ENCODE data around the gene NAA80.

Gene NAA80

GRCh38 chr3:50317300-50317699, 18.1 kb upstream of the NAA80 start:
- TF ChIP-seq EZH2phosphoT487 (IDR thresholded peaks at IDR 0.05; ENCODE audit: borderline replicate concordance): no peak
- TF ChIP-seq, protein P1, sequence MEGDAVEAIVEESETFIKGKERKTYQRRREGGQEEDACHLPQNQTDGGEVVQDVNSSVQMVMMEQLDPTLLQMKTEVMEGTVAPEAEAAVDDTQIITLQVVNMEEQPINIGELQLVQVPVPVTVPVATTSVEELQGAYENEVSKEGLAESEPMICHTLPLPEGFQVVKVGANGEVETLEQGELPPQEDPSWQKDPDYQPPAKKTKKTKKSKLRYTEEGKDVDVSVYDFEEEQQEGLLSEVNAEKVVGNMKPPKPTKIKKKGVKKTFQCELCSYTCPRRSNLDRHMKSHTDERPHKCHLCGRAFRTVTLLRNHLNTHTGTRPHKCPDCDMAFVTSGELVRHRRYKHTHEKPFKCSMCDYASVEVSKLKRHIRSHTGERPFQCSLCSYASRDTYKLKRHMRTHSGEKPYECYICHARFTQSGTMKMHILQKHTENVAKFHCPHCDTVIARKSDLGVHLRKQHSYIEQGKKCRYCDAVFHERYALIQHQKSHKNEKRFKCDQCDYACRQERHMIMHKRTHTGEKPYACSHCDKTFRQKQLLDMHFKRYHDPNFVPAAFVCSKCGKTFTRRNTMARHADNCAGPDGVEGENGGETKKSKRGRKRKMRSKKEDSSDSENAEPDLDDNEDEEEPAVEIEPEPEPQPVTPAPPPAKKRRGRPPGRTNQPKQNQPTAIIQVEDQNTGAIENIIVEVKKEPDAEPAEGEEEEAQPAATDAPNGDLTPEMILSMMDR (conservative IDR thresholded peaks at IDR 0.05; ENCODE audit: low read length): no peak
- Histone ChIP-seq H3K9ac (ENCODE audit: low read depth, low read length, poor library complexity, severe bottlenecking) (no peak overlapping the region), H3K4me2 (ENCODE audit: low read depth, low read length, poor library complexity, severe bottlenecking) (peak overlapping the region; percentile 30)

DNA sequence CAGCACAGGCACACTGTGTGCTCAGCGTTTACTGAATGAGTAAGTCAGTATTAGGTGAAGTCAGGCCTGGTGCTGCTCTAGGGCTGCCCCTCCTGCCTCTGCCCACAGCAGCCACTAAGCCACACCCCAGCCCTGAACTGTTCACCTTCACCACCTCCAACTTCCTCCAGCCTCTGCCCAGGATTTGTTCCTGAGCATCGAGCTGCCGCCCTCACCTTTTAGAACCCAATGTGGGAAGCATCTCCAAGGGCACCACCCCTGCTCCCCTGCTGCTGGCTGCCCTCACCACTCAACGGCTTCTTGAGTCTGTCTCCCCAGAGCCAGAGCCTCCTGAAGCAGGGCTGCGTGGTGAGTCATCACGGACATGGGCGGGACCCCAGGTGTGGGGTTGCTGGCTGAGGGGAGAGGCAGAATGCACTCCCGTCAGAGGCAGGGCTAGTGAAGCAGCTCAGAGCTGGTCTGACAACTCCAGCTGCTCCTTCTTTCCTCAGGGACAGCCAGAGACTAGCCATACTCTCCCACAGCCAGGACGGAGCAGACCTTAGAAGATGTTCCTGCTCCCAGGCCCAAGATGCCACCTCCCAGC, 17.5 kb upstream of the NAA80 start:
- Histone ChIP-seq H3K4me3 (ENCODE audit: low read length, poor library complexity, severe bottlenecking) (no peak overlapping the region), H3K9ac (ENCODE audit: low read depth, low read length, poor library complexity, severe bottlenecking) (peak overlapping the region; percentile 14), H2AFZ (ENCODE audit: low read length) (no peak overlapping the region), H3K4me1 (ENCODE audit: insufficient read depth, low read length, poor library complexity, severe bottlenecking) (peaks cover 37% of the 10 kb centered on the region), H3K79me2 (ENCODE audit: insufficient read depth, low read length) (peaks cover 29% of the 10 kb centered on the region), H3K9me2 (replicated peaks; ENCODE audit: low read depth, low read length) (no peaks in the 10 kb centered on the region), H3K36me3 (ENCODE audit: insufficient read depth, low read length) (no peaks in the 10 kb centered on the region), H3F3A (ENCODE audit: low read depth) (no peaks in the 10 kb centered on the region), H3K9me3 (ENCODE audit: insufficient read depth, low read depth, low read length) (no peaks in the 10 kb centered on the region), H3K4me2 (ENCODE audit: low read depth, low read length, poor library complexity, severe bottlenecking) (peak overlapping the region; percentile 30), H3K27me3 (ENCODE audit: insufficient read depth, low read length, poor library complexity, severe bottlenecking) (no peaks in the 10 kb centered on the region), H4K20me1 (ENCODE audit: insufficient read depth, low read length, poor library complexity, severe bottlenecking) (peaks cover 15% of the 10 kb centered on the region)
- TF ChIP-seq EZH2phosphoT487 (IDR thresholded peaks at IDR 0.05; ENCODE audit: borderline replicate concordance): no peak
- TF ChIP-seq, protein P1 (conservative IDR thresholded peaks at IDR 0.05; ENCODE audit: low read length): no peak

More at GRCh38 chr3:50317300-50317699, 18.1 kb upstream of the NAA80 start:
- Histone ChIP-seq H4K20me1 (ENCODE audit: insufficient read depth, low read length, poor library complexity, severe bottlenecking) (peaks cover 15% of the 10 kb centered on the region), H3K79me2 (ENCODE audit: insufficient read depth, low read length) (peaks cover 29% of the 10 kb centered on the region), H3K9me2 (replicated peaks; ENCODE audit: low read depth, low read length) (no peaks in the 10 kb centered on the region), H3K36me3 (ENCODE audit: insufficient read depth, low read length) (no peaks in the 10 kb centered on the region), H3K4me1 (ENCODE audit: insufficient read depth, low read length, poor library complexity, severe bottlenecking) (peaks cover 37% of the 10 kb centered on the region), H3K9me3 (ENCODE audit: insufficient read depth, low read depth, low read length) (no peaks in the 10 kb centered on the region), H2AFZ (ENCODE audit: low read length) (no peak overlapping the region), H3F3A (ENCODE audit: low read depth) (no peaks in the 10 kb centered on the region), H3K27me3 (ENCODE audit: insufficient read depth, low read length, poor library complexity, severe bottlenecking) (no peaks in the 10 kb centered on the region), H3K4me3 (ENCODE audit: low read length, poor library complexity, severe bottlenecking) (no peak overlapping the region)

GRCh38 chr3:50314816-50315215, 15.6 kb upstream of the NAA80 start:
- peaks cover 20% of the 10 kb centered on the region for H3K79me2 ChIP-seq (ENCODE audit: insufficient read depth, low read length)
- H3K27me3 ChIP-seq (ENCODE audit: insufficient read depth, low read length, poor library complexity, severe bottlenecking): no peaks in the 10 kb centered on the region
- no peaks in the 10 kb centered on the region for H3K9me2 ChIP-seq (replicated peaks; ENCODE audit: low read depth, low read length)
- peaks cover 7% of the 10 kb centered on the region for H4K20me1 ChIP-seq (ENCODE audit: insufficient read depth, low read length, poor library complexity, severe bottlenecking)
- TF ChIP-seq EZH2phosphoT487 (IDR thresholded peaks at IDR 0.05; ENCODE audit: borderline replicate concordance): no peak
- TF ChIP-seq, protein P1 (conservative IDR thresholded peaks at IDR 0.05; ENCODE audit: low read length): no peak
- H3K4me1 ChIP-seq (ENCODE audit: insufficient read depth, low read length, poor library complexity, severe bottlenecking): peaks cover 28% of the 10 kb centered on the region
- H3K9ac ChIP-seq (ENCODE audit: low read depth, low read length, poor library complexity, severe bottlenecking): no peak overlapping the region
- H3K36me3 ChIP-seq (ENCODE audit: insufficient read depth, low read length): no peaks in the 10 kb centered on the region
- H3K4me3 ChIP-seq (ENCODE audit: low read length, poor library complexity, severe bottlenecking): no peak overlapping the region
- H3F3A ChIP-seq (ENCODE audit: low read depth): no peaks in the 10 kb centered on the region
- H2AFZ ChIP-seq (ENCODE audit: low read length): no peak overlapping the region
- no peak overlapping the region for H3K4me2 ChIP-seq (ENCODE audit: low read depth, low read length, poor library complexity, severe bottlenecking)
- H3K9me3 ChIP-seq (ENCODE audit: insufficient read depth, low read depth, low read length): no peaks in the 10 kb centered on the region

Data from Loucy (cell line).